ENCODE results near the gene FIBCD1.
"Not testable (repeated sequence)": the region's sequence is repeated elsewhere in the genome, so short reads cannot be mapped to it uniquely, and the experiment has no call there.

The FIBCD1 gene

GRCh38 chr9:130962418-130963316 is 23.6 kb upstream of the FIBCD1 start:
- Mint-ChIP-seq H3K27ac (no peak overlapping the region), H3K4me3 (no peak overlapping the region), H3K4me1 (no peaks in the 10 kb centered on the region), H3K27me3 (peaks cover 9% of the 10 kb centered on the region), H3K9me3 (peaks cover 6 to 9% of the 10 kb centered on the region in 2 donors)
- ATAC-seq (no peak), DNase-seq (no peak)

- H3K4me1 Mint-ChIP-seq, result no peaks in the 10 kb centered on the region
- H3K27ac Mint-ChIP-seq, result no peak overlapping the region
- DNase-seq, result no peak
- H3K27me3 Mint-ChIP-seq, result peaks cover 9% of the 10 kb centered on the region
- no peak overlapping the region for H3K4me3 Mint-ChIP-seq
- peaks cover 6 to 9% of the 10 kb centered on the region in 2 donors for H3K9me3 Mint-ChIP-seq
- no peak for ATAC-seq
Observed at GRCh38 chr9:130961511-130962300, 22.7 kb upstream of the FIBCD1 start.

DNA sequence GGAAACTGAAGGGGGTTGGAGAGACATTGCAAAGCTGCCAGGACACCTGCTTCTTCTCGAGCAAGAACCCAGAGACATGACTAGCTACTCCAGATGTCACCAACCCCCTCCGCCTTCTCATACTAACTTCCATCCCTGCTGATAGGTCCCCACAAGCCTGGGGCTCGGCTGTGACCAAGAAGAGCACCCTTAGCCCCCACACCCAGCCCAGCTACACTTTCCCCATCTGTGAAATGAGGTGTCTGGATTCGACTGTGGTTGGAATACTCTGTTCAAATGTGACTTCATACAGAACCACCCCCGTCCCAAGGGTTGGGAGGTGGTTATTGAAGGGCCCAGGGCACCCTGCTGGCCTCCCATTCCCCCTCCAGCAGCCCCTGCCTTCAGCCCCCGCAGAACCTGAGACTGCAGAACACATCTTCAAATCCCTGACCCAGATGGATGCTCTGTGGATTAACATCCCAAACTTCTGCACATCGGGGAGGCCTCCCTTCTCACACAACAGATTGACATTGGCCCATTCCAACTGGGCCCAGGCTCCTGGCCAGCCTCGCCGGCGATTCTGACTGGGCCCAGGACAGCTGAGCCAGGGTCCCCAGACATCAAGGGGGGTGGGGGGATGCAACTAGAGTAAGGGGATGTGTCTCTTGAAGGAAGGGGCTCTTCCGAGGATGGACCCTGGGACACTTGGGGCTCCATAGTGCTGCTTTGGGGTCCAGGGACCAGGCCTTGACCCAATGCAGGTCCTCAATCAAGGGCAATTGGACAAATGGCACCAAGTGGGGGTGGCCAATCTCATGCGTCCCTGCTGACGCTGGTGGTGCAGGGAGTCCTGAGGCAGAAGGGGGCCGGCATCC is 21.7 kb upstream of the FIBCD1 start:
- no peak for ATAC-seq
- peaks cover 9% of the 10 kb centered on the region for H3K27me3 Mint-ChIP-seq
- H3K9me3 Mint-ChIP-seq, result peaks cover 6 to 9% of the 10 kb centered on the region in 2 donors
- DNase-seq, result no peak
- H3K4me1 Mint-ChIP-seq, result no peaks in the 10 kb centered on the region
- H3K4me3 Mint-ChIP-seq, result no peak overlapping the region
- no peak overlapping the region for H3K27ac Mint-ChIP-seq

DNA sequence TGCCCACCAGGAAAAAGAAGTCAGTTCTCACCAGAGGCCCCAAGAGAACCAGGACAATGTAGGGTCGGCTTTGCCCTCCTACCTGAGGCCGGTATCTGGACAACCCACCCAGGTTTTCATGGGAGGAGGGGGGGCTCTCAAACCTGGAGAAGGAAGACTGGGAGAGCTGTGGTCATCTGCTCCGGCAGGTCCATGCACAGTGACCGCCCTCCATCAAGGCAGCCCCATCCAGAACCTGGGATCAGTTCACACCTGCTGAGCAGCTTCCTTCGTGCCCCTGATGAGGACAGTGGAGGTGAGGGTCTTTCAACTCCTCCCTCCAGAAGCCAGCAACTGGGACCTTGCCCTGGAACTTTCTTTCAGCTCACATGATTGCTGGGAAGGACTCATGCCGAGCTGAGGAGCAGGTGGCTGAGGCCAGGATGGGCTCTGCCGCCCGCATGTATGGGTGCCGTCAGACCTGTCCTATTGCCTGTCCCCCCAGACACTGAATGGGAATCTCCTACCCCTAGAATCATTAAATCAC is 20.8 kb upstream of the FIBCD1 start:
- H3K27ac Mint-ChIP-seq, result peak overlapping the region in 1 of 2 donors; percentile 42
- DNase-seq, result no peak

DNA sequence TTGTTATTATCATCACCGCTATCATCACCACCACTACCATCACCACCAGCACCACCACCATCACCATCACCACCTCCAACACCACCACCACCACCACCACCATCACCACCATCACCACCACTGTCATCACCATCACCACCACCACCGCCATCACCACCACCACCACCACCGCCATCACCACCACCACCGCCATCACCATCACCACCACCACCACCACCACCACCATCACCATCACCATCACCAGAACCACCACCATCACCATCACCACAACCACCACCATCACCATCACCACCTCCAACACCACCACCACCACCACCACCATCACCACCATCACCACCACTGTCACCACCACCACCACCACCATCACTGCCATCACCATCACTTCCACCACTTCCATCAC is 19.5 kb upstream of the FIBCD1 start:
- not testable (repeated sequence) for ATAC-seq, H3K4me3 Mint-ChIP-seq, DNase-seq, H3K4me1 Mint-ChIP-seq, H3K27me3 Mint-ChIP-seq, H3K9me3 Mint-ChIP-seq
- H3K27ac Mint-ChIP-seq, result peak overlapping the region in 1 of 2 donors; percentile 96

More for the DNA sequence above, 20.8 kb upstream of the FIBCD1 start:
- Mint-ChIP-seq H3K4me1 (no peaks in the 10 kb centered on the region), H3K9me3 (peaks cover 6 to 9% of the 10 kb centered on the region in 2 donors), H3K4me3 (no peak overlapping the region), H3K27me3 (peaks cover 9% of the 10 kb centered on the region)
- no peak for ATAC-seq

- Mint-ChIP-seq H3K4me3 (no peak overlapping the region), H3K27me3 (peaks cover 9% of the 10 kb centered on the region), H3K4me1 (no peaks in the 10 kb centered on the region), H3K27ac (no peak overlapping the region), H3K9me3 (peaks cover 6 to 9% of the 10 kb centered on the region in 2 donors)
- ATAC-seq, result no peak
- DNase-seq, result no peak
Observed at GRCh38 chr9:130957451-130958203, 18.6 kb upstream of the FIBCD1 start.

DNA sequence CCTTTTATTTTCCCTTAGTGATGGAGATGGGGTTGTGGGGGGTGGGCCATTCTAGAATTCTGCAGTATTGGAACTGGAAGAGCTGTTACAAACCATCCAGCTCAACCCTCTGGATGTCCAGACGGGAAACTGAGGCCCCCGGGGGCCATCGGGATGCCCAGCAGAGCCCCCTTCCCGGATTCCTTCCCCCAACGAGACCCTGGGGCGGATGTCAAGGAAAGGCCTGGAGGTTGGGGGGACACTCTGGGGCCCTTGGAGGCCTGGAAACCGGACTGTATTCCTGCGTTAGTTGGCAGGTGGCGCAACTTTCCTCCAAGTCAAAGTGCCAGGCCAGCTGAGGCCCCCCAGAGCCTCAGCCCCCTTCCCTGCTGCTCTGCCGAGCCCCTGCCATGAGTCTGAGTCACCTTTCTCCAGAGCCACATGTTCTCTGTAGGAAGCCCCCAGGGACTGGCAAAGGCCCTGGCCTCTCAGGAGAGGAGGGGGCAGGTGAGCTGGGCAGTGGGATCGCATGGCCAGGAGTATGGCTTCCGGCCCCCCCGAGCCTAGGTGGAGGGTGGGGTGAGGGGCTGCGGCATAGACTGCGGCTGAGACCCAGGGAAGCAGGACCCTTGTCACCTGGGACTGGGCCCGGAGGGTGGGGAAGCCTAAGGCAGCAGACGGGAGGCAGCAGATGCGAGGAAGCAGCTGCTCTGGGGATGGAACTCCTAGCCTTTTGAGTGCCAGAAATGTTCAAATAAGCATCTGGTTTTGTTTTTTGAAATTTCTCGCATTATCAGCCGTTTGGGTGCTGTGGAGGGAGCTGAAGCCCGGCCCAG is 17.8 kb upstream of the FIBCD1 start:
- H3K4me1 Mint-ChIP-seq, result no peaks in the 10 kb centered on the region
- H3K4me3 Mint-ChIP-seq, result no peak overlapping the region
- peaks cover 6 to 9% of the 10 kb centered on the region in 2 donors for H3K9me3 Mint-ChIP-seq
- DNase-seq (no peak), ATAC-seq (no peak)
- peaks cover 9% of the 10 kb centered on the region for H3K27me3 Mint-ChIP-seq
- H3K27ac Mint-ChIP-seq, result no peak overlapping the region

DNA sequence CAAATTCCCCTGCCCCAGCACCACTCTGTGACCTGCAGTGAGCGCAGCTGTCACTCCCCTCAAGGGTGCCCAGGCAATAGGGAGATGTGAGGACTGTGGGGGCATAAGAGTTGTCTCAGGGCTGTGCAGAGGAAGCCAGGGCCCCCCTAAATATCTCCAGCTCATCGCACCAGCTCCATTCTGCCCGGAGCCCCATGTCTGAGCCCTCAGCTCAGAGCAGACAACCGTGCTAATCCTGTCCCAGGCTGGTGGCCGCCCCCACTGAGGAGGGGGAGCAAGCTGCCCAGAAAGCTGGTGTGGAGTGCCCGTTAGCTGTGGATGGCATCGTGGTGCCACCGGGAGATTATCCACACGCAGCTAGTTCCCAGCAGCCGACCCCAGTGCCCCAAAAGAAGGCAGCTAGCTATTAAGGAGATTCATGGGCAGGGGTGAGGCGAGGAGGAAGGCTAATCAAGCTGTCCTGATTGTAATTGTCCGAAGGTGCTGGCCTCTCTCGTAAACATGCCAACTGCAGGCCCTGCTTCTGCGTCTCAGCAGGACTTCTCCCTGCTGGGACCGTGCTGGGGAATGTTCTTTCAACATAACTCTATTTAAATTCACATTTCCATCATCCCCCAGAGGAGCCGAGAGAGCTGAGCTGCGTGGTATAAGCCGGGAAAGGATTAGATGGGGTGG is 17.0 kb upstream of the FIBCD1 start:
- no peak for DNase-seq
- no peak overlapping the region for H3K27ac Mint-ChIP-seq
- peaks cover 6 to 9% of the 10 kb centered on the region in 2 donors for H3K9me3 Mint-ChIP-seq
- H3K27me3 Mint-ChIP-seq, result peaks cover 6% of the 10 kb centered on the region
- H3K4me1 Mint-ChIP-seq, result no peaks in the 10 kb centered on the region
- H3K4me3 Mint-ChIP-seq, result no peak overlapping the region
- no peak for ATAC-seq

GRCh38 chr9:130954925-130955324 is 15.9 kb upstream of the FIBCD1 start:
- H3K27me3 Mint-ChIP-seq, H3K4me3 Mint-ChIP-seq, ATAC-seq, H3K4me1 Mint-ChIP-seq, H3K9me3 Mint-ChIP-seq, H3K27ac Mint-ChIP-seq, DNase-seq: not testable (repeated sequence)

- peaks cover 12% of the 10 kb centered on the region for H3K27me3 Mint-ChIP-seq
- ATAC-seq (no peak), DNase-seq (no peak)
- H3K27ac Mint-ChIP-seq, result no peak overlapping the region
- H3K4me3 Mint-ChIP-seq, result no peak overlapping the region
- no peaks in the 10 kb centered on the region for H3K4me1 Mint-ChIP-seq
- H3K9me3 Mint-ChIP-seq, result peaks cover 6 to 15% of the 10 kb centered on the region in 2 donors
Observed at GRCh38 chr9:130954317-130954716, 15.3 kb upstream of the FIBCD1 start.

DNA sequence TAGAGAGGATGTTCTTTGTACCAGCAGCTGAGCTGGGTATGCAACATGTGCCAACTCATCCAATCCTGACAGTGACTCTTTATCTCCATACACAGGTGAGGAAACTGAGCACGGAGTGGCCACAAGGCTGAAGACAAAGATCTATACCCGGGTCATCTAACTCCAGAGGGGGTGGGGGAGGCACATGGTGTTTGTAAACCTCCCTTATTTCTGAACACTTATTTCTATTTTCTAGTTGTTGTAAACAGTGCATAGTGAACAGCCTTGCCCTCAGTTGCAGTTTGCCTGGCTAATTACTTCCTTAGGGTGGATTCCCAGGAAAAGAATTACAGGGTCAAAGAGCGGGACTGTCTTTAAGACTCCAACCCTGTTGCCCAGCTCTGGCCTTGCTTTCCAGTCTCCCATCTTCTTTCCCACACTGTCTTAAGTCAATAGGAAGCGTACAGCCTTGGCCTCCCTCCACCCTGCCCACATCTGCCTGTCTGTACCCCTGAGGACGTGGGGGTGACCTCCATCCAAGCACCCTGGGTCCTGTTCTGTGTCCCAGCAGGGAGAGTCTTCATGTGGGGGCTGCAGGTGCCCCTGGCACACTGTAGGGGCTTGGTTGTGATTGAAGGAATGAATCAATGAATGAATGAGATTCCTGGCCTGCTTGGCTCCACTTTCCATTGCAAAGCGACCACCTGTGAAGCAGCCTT is 13.2 kb upstream of the FIBCD1 start:
- Mint-ChIP-seq H3K27me3 (peaks cover 33% of the 10 kb centered on the region), H3K9me3 (peaks cover 0 to 17% of the 10 kb centered on the region in 2 donors), H3K4me1 (peaks cover 4% of the 10 kb centered on the region), H3K27ac (no peak overlapping the region), H3K4me3 (no peak overlapping the region)
- ATAC-seq, result no peak
- DNase-seq, result no peak

- H3K27me3 Mint-ChIP-seq, result peaks cover 43% of the 10 kb centered on the region
- ATAC-seq (no peak), DNase-seq (no peak)
- no peak overlapping the region for H3K4me3 Mint-ChIP-seq
- peak overlapping the region in 1 of 2 donors; percentile 59 for H3K27ac Mint-ChIP-seq
- H3K9me3 Mint-ChIP-seq, result peaks cover 0 to 17% of the 10 kb centered on the region in 2 donors
- peaks cover 11% of the 10 kb centered on the region for H3K4me1 Mint-ChIP-seq
Observed at GRCh38 chr9:130950039-130950311, 10.9 kb upstream of the FIBCD1 start.
